ENCODE data around the gene PDRG1. TPM values are rescaled to one million over a fixed set of nuclear protein-coding genes. Genes with fewer than 3 reads are reported as not detected.

PDRG1 gene
- total RNA-seq, 1 experiment from 2014 or later = 48.2 TPM

DNA sequence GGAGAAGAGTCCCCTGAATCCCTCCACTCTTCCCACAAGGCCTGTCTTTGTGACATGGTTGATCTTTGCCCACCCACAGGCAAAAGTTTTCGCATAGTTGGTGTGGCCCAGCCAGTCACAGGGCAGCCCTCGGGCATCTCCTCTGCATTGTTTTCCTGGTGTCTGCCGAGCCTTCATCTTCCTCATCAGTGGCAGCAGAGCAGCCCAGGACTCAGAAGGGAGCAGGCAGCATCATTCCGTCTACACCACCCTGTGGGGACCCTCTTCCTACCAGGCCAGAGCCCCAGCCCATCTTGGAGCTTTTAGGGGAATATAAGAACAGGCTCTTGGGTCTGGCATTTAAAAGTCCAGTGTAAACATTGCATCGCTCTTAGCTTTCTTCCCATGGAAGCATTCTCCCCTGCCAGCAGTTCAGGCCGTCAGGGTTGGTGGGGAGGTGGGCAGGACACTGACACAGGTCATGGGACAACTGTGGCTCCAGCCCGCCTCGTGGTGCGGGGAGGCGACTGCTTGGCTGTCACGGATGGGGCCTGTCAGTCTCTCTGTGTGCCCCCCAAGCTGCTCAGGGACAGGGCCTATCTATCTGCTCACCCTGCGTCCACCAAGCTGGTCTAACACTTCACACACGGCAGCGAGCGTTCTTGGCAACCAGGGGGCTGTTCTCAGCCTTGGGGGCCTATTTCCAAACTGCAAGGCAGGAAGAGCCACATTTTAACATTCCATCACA lies 38.3 kb downstream of the PDRG1 start:
- ATAC-seq (no peak), DNase-seq (ENCODE audit: low read depth, low spot score) (no peak)
- Histone ChIP-seq H3K27me3 (ENCODE audit: control insufficient read depth, insufficient read depth, low read length) (no peaks in the 10 kb centered on the region), H3K9me3 (ENCODE audit: control insufficient read depth, insufficient read depth, low read depth, low read length) (no peaks in the 10 kb centered on the region), H3K4me1 (ENCODE audit: control insufficient read depth, insufficient read depth, low read length) (peaks cover under 1% of the 10 kb centered on the region; the same call in 1 of the 2 replicates), H3K36me3 (ENCODE audit: control insufficient read depth, insufficient read depth, low read length) (no peaks in the 10 kb centered on the region), H3K27ac (ENCODE audit: low read length) (no peak overlapping the region; the same call in 1 of the 2 replicates), H3K4me3 (ENCODE audit: low read depth in 2 of 2, low read length in 2 of 2) (no peak overlapping the region)
- CTCF ChIA-PET = no interaction called here
- BruUV-seq (replicated peaks) = no TSS peak
- in situ Hi-C loops (cut with HindIII; ENCODE audit: low pct_unique_long_range_greater_than_20kb, low sequenced_read_pairs) (no loop called here), intact Hi-C loops (cut with micrococcal nuclease; ENCODE audit: unreplicated experiment) (no loop called here)
- POLR2A ChIA-PET = no interaction called here
- no peak for TF ChIP-seq TCF7L2 (IDR thresholded peaks at IDR 0.05; ENCODE audit: low read depth, low read length)
- no peak for TF ChIP-seq SIN3A (IDR thresholded peaks at IDR 0.05; ENCODE audit: borderline replicate concordance, insufficient read depth, low read depth, low read length)
- TF ChIP-seq CTCF (IDR thresholded peaks at IDR 0.05) = no peak
- no peak for TF ChIP-seq REST (IDR thresholded peaks at IDR 0.05; ENCODE audit: insufficient read depth in 1 of 2, low read depth in 2 of 2, low read length in 1 of 2)
- TF ChIP-seq POLR2AphosphoS5 (IDR thresholded peaks at IDR 0.05; ENCODE audit: low read depth, low read length) = no peak

DNA sequence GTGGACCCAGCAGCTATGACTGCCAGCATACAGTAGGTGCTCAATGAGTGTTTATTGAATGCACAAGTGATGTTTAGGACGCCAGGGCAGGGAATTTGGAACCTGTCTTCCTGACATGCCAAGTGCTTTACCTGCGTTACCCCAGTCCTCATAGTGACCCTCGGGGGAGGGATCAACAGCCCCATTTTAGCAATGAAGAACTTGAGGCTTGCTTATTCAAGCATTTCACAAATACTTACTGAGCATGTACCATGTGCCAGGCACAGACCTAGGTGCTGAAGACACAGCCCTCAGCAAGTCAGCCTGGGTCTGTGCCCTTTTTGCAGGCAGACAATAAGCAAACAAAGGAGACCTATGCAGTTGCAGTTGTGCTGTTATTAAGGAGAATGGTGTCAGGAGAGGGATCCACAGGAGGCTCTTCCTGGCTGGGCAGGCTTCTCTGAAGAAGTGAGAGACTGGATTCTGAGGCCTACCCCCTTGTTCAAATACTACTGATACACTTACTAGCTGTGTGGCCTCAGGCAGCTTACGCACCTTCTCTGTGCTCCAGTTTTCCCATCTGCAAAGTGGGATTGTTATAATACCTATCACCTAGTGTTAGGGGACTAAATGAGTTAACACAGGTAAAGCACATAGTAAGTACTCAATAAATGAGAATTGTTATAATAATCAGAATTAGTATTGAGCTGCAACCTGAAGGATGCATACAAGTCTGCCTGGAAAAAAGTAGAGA lies 41.6 kb downstream of the PDRG1 start:
- no peaks in the 10 kb centered on the region for H3K27me3 ChIP-seq (ENCODE audit: control insufficient read depth, insufficient read depth, low read length)
- in situ Hi-C loops (cut with HindIII; ENCODE audit: low pct_unique_long_range_greater_than_20kb, low sequenced_read_pairs) = no loop called here
- no peak for ATAC-seq
- H3K4me1 ChIP-seq (ENCODE audit: control insufficient read depth, insufficient read depth, low read length) = no peaks in the 10 kb centered on the region
- H3K9me3 ChIP-seq (ENCODE audit: control insufficient read depth, insufficient read depth, low read depth, low read length) = no peaks in the 10 kb centered on the region
- intact Hi-C loops (cut with micrococcal nuclease; ENCODE audit: unreplicated experiment) = no loop called here
- ChIA-PET POLR2A (interaction anchor here (0.7 kb wide), 1 partner anchor 107 kb away, joined by 3 read pairs; no protein-coding TSS in a partner anchor), CTCF (interaction anchor here (1.0 kb wide), 1 partner anchor 58 kb away, joined by 3 read pairs; no protein-coding TSS in a partner anchor)
- no peak for DNase-seq (ENCODE audit: low read depth, low spot score)
- H3K4me3 ChIP-seq (ENCODE audit: low read depth in 2 of 2, low read length in 2 of 2) = no peak overlapping the region
- no TSS peak for BruUV-seq (replicated peaks)
- no peaks in the 10 kb centered on the region for H3K36me3 ChIP-seq (ENCODE audit: control insufficient read depth, insufficient read depth, low read length)
- no peak for TF ChIP-seq SIN3A (IDR thresholded peaks at IDR 0.05; ENCODE audit: borderline replicate concordance, insufficient read depth, low read depth, low read length)
- no peak for TF ChIP-seq TCF7L2 (IDR thresholded peaks at IDR 0.05; ENCODE audit: low read depth, low read length)
- TF ChIP-seq REST (IDR thresholded peaks at IDR 0.05; ENCODE audit: insufficient read depth in 1 of 2, low read depth in 2 of 2, low read length in 1 of 2) = no peak
- TF ChIP-seq CTCF (IDR thresholded peaks at IDR 0.05) = no peak
- no peak for TF ChIP-seq POLR2AphosphoS5 (IDR thresholded peaks at IDR 0.05; ENCODE audit: low read depth, low read length)
- no peak overlapping the region for H3K27ac ChIP-seq (ENCODE audit: low read length)
